Measurements from ENCODE around the gene PGAP3.
A peak's percentile ranks its signal among the peaks of the same experiment; 100 is the strongest.

The PGAP3 gene

DNA sequence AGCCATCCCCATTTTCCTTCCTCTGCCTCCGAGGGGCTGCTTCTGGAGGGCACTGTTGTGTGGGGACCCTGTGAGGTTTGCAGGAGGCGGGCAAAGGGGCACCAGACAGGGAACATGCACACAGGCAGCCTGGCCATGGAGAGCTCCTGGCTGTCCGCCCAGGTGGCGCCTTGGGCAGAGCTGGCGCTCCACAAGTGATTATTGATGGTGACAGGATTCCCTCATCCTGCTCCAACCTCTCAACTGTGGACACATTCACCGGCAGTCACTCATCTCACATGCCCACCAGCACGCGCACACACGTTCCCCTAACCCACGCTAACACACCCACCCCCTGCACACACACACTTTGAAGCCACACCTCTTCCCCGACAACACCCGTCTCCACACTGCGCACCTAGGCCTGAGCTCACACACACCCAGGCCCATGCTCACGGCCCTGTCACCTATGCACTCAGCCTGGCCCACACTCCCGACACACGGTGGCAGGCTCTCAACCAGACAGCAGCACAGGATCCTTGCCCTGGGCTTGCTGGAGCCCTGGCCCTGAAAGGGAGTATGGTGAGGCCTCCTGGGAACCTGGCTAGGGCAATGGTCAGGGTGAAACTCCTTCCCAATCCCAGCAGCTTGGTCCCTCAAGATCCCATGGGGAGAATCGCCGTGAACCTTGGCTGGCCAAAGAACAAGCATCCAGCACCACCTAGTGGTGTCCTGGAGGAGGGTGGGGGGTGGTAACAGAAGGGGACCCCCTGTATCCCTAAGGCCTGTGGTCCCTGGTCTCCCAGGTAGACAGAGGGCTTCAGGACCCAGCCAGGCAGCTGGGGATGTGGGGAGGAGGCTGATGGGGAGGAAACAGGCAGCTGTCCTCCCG lies 16.0 kb downstream of the PGAP3 start:
- peak; percentile 79 for DNase-seq (ENCODE audit: low spot score)

DNA sequence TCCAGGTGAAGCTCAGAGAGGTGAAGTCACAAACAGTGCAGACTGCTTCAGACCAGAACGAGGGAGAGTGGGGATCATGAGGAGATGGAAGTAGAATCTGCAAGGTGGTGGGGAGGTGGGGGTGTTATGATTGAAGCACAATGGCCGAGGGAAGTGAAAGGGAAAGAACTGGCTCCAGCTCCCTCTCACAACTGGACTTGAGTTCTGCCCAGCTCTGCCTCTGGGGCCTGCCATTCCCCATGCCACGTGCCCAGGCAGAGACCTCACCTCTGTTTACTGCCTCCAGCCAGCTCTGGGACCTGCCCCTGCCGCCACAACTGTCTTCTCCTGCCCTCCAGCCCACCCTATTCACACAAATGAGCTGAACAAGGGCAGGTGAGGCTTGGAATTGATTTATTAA lies 17.1 kb downstream of the PGAP3 start:
- DNase-seq (ENCODE audit: low spot score): no peak

DNA sequence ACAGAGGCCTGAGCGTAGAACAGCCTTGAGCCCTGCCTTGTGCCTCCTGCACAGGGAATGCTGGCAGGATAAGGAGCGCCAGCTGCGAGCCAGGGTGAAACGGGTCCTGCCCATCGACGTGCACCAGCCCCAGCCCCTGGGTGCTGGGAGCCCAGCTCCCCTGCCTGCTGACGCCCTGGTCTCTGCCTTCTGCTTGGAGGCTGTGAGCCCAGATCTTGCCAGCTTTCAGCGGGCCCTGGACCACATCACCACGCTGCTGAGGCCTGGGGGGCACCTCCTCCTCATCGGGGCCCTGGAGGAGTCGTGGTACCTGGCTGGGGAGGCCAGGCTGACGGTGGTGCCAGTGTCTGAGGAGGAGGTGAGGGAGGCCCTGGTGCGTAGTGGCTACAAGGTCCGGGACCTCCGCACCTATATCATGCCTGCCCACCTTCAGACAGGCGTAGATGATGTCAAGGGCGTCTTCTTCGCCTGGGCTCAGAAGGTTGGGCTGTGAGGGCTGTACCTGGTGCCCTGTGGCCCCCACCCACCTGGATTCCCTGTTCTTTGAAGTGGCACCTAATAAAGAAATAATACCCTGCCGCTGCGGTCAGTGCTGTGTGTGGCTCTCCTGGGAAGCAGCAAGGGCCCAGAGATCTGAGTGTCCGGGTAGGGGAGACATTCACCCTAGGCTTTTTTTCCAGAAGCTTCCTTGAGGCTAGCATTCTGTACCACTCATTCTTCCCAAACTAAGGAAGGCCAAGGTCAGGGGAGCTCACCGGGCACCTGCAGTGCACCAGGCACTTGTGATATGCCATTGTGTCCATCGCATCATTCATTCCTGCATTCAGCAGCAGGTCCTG lies 17.7 kb downstream of the PGAP3 start:
- DNase-seq (ENCODE audit: low spot score): no peak

DNA sequence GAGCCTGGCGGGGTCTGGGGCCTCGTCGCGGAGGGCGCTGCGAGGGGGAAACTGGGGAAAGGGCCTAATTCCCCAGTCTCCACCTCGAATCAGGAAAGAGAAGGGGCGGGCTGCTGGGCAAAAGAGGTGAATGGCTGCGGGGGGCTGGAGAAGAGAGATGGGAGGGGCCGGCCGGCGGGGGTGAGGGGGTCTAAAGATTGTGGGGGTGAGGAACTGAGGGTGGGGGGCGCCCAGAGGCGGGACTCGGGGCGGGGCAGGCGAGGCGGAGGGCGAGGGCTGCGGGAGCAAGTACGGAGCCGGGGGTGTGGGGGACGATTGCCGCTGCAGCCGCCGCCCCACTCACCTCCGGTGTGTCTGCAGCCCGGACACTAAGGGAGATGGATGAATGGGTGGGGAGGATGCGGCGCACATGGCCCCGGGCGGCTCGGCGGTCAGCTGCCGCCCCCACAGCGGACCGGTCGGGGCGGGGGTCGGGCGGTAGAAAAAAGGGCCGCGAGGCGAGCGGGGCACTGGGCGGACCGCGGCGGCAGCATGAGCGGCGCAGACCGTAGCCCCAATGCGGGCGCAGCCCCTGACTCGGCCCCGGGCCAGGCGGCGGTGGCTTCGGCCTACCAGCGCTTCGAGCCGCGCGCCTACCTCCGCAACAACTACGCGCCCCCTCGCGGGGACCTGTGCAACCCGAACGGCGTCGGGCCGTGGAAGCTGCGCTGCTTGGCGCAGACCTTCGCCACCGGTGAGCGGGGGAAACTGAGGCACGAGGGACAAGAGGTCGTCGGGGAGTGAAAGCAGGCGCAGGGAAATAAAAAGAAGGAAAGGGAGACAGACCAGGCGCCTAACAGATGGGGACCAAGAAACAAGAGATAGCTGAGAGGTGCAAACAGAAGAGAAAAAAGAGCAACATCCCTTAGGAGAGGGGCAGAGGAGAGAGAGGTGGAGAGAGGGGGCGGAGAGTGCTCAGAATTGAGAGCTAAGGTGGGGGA lies 19.6 kb downstream of the PGAP3 start, which contains the start of gene PNMT:
PNMT (plus strand) TSS at position 509 of the 980 bp plus-strand sequence; CDS start at position 532, 23 bp downstream.
- peak; percentile 83 for DNase-seq (ENCODE audit: low spot score)

DNA sequence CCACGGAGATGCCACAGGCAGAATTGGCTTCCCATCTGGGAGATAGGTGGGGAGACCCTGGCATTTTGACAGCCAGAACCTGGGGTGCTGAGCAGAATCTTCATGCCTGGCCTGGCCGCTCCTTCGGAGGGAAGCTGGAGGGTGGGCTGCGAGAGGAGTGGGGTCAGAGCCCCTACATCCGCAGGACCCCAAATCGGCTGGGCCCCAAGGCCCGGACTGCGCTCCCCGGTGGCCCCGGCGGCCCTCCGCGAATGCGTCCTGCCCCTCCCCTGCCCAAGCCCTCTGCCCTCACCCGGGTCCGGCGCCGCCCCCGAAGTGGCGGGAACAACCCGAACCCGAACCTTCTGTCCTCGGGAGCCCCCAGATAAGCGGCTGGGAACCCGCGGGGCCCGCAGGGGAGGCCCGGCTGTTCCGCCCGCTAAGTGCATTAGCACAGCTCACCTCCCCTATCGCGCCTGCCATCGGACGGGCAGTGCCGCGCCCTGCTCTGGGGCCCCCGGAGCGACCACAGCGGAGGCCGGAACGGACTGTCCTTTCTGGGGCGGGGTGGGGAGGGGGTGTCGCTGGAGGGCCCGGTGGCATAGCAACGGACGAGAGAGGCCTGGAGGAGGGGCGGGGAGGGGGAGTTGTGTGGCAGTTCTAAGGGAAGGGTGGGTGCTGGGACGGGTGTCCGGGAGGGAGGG lies 20.5 kb downstream of the PGAP3 start:
- DNase-seq (ENCODE audit: low spot score): peak; percentile 49

DNA sequence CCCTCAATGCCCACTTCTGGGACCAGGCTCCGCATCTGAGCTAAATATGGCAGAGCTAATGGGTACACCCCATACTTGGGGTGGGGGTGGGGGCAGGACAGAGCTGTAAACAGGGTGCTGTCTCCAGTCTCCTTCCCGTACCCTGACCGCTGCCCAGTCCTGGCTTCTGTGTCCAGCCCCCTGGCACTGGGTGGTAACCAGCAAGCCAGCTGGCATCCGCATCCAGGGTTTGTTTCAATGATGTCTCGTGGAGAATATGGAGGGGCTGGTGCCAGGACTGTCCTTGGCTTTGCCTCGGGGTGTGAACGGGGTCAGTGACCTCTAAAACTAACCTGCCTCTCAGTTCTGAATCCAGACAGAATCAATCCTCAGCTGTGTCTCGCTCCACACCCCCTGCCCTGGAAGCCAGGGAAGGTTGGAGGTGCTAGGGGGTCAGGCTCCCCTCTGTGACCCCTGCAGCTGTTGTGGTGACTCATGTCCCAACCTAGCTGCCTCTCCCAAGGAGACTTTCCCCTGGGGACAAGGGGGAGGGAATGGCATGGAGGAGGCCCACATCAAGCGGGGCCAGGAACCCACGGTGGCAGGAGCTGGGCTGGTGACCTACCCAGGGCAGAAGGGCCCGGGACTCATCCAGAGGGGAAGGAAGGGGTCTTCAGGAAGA lies 21.1 kb downstream of the PGAP3 start:
- no peak for DNase-seq (ENCODE audit: low spot score)

DNA sequence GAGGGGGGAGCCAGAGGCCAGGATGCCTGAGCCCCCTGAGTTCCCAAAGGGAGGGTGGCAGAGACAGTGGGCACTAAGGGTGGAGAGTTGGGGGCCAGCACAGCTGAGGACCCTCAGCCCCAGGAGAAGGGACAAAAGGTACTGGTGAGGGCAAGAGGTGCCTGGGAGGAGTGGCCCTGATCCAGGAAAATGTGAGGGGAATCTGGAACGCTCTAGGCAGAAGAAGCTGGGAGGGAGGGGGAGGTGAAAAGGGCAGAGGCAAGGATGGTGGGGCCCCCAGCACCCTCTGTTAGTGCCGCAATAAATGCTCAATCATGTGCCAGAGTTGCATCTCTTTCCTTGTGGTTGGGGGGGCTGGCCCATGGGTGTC lies 21.6 kb downstream of the PGAP3 start:
- no peak for DNase-seq (ENCODE audit: low spot score)

DNA sequence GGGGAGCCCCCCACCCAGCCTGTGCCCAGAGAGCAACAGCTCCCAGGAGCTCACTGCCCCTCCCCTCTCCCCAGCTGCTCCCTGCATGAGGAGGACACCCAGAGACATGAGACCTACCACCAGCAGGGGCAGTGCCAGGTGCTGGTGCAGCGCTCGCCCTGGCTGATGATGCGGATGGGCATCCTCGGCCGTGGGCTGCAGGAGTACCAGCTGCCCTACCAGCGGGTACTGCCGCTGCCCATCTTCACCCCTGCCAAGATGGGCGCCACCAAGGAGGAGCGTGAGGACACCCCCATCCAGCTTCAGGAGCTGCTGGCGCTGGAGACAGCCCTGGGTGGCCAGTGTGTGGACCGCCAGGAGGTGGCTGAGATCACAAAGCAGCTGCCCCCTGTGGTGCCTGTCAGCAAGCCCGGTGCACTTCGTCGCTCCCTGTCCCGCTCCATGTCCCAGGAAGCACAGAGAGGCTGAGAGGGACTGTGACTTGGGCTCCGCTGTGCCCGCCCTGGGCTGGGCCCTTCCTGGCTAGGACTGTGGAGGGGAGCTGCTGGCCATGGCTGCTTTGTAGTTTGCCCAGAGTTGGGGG lies 22.1 kb downstream of the PGAP3 start:
- DNase-seq (ENCODE audit: low spot score): no peak

DNA sequence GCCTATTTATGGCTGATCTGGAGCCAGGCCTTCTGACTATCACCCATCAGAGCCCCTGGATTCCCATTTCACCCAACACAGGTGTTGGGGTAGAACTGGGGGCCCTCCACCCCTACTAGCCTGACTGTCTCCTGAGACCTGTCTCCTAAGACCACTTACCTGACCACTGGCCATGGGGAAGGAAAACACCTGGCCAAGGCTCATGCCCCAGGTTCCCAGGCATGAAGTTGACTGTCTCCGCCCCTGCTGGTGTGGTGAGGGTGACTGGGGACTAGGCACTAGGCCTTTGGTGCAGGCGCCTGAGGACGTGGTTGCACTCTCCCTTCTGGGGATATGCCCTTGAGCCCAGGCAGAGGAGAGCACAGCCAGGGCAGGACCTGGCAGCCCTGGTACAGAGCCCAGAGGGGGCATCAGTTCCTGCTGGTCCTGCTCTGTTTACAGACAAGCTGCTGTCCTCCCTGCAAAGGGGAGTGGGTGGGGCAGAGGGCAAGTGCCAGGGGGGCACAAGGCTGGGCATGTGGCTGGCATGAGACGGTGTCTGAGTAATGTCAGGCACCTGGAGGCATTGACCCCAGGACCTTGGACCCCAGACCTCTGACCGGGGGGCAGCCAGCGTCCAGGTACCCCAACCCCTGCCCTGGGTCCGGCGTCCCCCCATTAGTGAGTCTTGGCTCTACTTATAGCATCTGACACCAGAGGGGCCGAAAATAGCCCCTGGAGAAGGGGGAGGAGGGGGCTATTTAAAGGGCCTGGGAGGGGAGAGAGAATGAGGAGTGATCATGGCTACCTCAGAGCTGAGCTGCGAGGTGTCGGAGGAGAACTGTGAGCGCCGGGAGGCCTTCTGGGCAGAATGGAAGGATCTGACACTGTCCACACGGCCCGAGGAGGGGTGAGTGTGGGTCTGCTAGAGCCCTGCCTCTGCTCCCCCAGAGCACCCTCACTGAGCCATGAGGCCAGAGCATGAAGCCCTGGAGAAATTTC lies 23.0 kb downstream of the PGAP3 start, which contains the start of gene TCAP:
TCAP (plus strand) TSS at position 769 of the 981 bp plus-strand sequence; CDS start at position 780, 11 bp downstream.
- no peak for DNase-seq (ENCODE audit: low spot score)

DNA sequence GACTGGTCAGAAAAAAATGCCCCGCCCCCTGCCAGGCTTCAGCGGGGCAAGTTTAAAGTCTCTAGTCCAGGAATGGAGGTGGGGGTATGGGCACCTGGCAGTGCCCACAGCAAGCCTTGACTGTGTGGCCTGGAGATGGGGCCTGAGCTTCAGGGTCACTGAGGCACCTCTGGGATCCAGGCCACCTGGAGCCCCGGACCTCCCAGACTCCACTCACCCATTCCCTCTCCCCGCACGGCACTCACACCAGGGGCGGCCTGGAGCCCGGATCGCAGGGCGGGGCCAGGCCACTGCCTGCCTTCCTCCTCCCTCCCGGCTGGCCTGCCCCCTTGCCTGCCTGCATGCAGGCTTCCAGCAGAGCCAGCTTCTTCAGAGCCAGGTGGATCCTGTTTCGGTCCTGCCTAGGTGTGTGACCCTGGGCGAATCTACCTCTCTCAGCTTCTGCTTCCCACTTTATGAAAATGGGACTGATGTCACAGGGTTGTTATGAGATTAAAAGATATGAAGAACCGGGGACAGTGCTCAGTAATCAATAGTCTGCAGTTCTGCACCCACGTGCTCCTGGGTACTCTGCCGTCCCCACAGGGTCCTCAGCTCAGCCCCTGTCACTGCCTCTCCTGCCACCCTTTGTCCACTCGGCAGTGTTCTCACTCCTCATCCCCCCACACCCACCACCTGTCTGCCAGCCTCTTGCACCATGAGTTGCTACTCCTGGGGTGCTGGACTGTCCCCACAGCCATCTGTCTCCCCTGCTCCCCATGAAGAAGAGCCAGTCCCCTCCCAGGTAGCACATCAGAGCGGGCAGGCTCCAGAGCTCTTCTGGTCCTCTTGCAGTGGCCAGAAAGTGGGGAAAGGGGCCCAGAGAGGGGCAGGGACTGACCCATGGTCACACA lies 23.9 kb downstream of the PGAP3 start:
- DNase-seq (ENCODE audit: low spot score): no peak

DNA sequence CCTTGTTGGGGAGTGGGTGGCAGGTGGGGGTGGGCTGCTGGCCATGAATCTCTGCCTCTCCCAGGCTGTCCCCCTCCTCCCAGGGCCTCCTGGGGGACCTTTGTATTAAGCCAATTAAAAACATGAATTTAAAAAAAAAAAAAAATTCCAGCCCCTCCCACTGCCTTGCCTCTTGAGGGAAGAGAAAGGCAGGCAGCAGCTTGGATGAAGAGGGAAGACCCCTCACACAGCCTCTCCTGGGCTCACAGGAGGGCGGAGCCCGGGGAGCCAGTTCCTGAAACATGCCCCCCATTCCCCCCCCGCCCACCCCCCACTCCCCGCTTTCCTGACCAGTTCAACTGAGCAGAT lies 24.5 kb downstream of the PGAP3 start:
- DNase-seq (ENCODE audit: low spot score): no peak

DNA sequence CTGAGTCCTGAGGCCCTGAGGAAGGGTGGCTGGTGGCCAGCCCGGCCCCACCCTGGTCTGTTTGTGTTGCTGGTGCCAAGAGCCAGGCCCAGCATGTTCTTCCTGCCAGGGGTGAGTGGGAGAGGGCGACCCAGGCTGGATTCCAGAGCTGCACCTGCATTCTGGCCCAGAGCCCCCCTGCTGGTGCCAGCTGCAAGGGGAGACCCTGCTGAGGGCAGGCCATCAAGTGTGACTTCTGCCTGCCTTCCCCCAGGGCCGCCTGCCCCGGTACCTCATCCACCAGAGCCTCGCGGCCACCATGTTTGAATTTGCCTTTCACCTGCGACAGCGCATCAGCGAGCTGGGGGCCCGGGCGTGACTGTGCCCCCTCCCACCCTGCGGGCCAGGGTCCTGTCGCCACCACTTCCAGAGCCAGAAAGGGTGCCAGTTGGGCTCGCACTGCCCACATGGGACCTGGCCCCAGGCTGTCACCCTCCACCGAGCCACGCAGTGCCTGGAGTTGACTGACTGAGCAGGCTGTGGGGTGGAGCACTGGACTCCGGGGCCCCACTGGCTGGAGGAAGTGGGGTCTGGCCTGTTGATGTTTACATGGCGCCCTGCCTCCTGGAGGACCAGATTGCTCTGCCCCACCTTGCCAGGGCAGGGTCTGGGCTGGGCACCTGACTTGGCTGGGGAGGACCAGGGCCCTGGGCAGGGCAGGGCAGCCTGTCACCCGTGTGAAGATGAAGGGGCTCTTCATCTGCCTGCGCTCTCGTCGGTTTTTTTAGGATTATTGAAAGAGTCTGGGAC lies 25.1 kb downstream of the PGAP3 start:
- DNase-seq (ENCODE audit: low spot score): no peak

DNA sequence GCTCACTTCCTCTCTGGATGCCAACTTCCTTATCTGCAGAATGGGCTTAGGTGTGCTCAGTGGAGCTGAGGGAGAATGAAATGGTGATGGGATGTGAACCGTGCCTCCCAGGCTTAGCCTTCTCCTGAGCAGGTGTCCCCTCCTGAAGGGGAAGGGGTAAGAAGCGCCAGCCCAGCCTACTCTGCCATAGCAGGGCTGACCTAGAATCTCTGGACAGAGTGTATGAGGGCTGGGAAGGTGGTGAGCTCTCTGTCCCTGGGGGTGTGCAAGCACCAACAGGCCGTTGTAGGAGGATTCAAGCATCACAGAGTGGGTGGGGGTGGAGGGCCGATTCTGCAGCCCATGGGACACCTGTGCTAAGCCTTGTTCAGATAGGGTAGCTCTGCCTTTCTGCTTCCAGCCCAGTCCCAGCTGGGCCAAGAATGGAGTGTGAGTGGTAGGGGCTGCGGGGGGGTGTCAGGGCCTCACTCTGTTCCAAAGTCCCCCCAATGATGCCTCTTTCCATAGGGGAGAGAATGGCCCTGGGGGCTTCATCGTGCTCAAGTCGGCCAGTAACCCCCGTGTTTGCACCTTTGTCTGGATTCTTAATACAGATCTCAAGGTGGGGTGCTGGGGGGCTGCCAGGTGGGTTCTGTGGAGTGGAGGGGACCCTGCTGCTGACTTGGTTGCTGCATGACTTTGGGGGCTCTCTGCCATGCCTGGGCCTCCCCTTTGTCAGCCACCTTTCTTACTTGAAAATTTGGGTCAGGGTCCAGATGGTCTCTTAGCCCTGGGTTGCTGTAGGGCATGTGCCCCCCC lies 25.9 kb downstream of the PGAP3 start:
- no peak for DNase-seq (ENCODE audit: low spot score)

DNA sequence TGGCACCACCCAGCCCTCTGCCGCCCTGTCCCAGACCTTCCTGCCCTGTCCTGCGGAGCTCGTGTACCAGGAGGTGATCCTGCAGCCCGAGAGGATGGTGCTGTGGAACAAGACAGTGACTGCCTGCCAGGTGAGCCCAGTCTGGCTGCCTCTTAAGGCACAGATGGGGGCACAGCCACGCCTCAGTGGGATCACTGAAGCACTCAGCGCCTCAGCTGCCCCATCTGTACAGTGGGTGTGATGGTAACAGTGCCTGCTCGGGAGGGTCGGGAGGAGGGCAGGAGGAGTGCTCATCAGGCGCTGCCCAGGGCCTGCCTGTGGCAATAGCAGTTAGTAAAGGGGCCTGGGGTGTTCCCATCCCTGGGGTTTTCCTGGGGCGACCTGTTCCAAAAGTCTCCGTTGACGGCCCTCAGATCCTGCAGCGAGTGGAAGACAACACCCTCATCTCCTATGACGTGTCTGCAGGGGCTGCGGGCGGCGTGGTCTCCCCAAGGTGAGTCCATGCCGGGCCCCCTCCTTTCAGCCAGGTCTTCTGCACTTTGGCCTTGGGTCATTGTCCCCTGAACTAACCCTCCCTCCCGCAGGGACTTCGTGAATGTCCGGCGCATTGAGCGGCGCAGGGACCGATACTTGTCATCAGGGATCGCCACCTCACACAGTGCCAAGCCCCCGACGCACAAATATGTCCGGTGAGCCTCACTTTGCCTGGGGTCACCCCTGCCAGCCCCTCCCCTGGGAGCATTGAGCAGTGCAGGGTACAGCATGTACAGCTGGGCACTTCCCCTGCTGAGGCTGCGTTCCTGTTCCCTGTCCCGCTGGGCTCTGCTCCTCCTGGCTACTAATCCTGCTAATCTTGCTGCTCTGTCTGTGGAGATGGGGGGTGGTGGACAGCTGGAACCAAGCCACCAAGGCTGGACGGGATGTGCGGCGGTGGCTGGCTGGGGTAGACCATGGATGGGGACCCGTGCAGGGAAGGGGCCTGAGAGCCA lies 27.2 kb downstream of the PGAP3 start:
- no peak for DNase-seq (ENCODE audit: low spot score)

DNA sequence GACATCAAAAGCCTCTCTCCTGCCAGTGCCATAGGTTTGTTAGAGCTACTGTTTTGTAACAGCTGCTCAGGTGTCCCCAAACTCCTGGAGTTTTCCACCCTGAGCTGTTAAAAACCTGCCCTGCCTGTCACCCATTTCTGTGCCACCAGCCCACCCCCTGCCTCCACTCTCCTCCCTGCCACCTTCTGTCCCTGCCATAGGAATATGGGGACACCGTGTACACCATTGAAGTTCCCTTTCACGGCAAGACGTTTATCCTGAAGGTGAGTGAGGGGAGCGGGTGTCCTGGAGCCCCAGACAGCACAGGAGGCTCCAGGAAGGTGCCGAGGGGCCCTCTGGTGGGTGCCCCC lies 27.9 kb downstream of the PGAP3 start:
- no peak for DNase-seq (ENCODE audit: low spot score)
